Measurements from ENCODE around the gene COL6A5.

- TF ChIP-seq EZH2phosphoT487 (conservative IDR thresholded peaks at IDR 0.05; ENCODE audit: low read length) = no peak
- TF ChIP-seq, protein P1, sequence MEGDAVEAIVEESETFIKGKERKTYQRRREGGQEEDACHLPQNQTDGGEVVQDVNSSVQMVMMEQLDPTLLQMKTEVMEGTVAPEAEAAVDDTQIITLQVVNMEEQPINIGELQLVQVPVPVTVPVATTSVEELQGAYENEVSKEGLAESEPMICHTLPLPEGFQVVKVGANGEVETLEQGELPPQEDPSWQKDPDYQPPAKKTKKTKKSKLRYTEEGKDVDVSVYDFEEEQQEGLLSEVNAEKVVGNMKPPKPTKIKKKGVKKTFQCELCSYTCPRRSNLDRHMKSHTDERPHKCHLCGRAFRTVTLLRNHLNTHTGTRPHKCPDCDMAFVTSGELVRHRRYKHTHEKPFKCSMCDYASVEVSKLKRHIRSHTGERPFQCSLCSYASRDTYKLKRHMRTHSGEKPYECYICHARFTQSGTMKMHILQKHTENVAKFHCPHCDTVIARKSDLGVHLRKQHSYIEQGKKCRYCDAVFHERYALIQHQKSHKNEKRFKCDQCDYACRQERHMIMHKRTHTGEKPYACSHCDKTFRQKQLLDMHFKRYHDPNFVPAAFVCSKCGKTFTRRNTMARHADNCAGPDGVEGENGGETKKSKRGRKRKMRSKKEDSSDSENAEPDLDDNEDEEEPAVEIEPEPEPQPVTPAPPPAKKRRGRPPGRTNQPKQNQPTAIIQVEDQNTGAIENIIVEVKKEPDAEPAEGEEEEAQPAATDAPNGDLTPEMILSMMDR (IDR thresholded peaks at IDR 0.05; ENCODE audit: insufficient read depth, low read length, poor library complexity, severe bottlenecking) = no peak
Measured at GRCh38 chr3:130412991-130413560, 67.6 kb downstream of the COL6A5 start.
